Hypothalamus (tissue), 51 donors: ENCODE results near the gene NR2F2.

Experiments
- DNase-seq, 51 donors: peaks; one replicate each; lab custom pipeline; 2025; lab: John Stamatoyannopoulos, UW

Gene NR2F2

GRCh38 chr15:96351761-96352603 lies 21.5 kb downstream of the NR2F2 start:
- DNase-seq = peak in 2 of 51 donors; percentile 23 to 32

DNA sequence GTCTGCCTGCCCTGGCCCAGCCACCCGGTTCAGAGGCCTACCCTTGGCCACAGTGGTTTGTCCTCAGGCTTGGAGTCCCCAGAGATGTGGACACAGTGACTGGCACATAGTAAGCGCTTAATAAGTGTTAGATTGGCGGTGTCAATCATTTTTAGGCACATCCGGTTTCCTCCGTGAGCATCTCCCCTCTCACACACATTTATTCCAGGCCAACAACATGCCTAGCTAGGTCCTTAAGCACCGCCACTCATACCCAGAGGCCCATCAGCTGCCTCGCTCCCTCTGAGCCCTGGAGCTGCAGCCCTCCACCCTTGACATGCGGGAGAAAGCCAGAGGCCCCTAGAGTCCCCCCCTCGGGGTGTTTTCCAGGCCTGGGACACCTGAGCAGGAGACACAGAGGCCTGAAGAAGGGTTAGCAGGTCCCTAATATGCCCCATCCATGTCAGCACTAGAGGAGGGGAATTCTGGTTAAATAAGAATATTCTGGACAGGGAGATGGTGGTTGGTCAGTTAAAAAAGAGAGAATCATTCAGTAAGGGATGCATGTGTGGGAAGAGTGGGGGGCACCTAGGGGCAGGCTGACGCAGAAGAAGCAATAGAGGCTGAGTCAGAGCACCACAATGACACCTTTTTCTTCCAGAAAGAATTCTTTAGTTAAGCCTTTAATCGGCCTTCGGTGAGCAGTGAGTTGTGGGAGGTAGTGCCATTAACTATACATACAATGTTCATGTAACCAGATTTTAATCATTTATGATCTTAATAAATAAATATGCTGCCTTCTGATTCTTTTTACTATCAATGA lies 22.3 kb downstream of the NR2F2 start:
- DNase-seq = no peak

GRCh38 chr15:96353416-96353929 lies 23.0 kb downstream of the NR2F2 start:
- DNase-seq = no peak

DNA sequence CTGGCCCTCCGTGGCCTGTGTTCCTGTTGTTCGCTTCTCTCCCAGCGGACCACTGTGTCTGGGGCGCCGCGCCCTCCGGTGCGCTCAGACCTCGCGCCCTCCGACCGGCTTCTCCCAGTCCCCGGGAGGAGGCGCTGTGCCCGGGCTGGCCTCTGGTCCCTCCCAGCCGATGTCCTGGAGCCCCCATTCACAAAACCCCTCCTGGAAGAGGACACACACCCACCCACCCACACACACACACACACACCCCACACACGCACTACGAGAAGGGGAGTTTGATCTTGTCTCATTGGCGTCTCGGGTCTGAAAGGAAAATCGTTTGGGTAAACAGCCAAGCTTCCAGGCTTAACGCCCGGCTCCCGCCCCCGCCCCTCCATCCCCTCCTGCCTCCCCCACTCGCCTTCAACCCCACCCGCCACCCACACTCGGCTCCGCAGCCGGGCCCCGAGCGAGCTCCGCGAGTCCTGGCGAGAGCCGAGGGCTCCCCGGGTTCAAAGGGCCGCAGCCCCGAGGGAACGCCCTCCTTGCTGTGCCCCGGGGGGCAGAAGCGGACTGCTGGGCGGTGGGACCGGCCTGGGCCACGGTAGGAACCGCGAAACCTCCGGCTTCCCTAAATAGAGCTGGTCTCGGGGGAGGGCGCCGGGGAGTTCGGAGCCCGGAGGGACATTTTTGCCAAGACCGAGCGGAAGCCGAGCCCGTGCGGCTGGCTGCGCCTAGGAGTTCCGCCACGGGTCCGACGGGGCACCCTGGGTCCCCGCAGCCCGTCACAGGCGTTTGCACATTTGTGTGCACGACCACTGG lies 23.6 kb downstream of the NR2F2 start:
- DNase-seq = peak in 3 of 51 donors; percentile 4 to 38 (median 15)

GRCh38 chr15:96354731-96355567 lies 24.4 kb downstream of the NR2F2 start:
- DNase-seq = no peak

DNA sequence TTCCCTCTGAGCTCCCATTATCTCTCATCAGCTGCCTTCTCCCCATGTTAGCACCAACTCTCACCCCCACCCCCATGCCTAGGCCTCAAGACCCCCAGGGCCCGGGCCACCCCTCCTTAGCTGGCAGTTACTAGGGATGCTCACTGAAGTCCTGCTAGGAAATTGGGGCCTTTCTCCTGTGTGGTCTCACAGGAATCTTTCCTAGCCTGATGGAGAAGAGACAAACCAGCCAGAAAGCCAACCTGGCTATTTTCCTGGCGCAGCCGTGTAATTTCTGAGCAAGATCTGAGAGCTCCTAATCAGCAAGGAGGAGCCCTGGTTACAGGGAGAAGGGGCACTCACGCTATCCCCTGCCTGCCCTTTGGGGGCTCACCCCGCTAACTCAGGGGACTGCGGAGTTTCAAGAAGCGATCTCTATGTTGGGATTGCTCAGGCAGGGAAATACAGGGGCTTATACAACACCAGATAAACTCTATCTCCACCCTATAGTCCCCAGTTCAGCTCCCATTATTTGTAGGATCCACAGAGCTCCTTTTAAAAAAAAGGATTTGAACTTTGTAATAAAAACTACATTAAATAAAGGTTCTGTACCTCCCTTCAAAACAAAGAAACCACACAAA lies 25.2 kb downstream of the NR2F2 start:
- DNase-seq = no peak

DNA sequence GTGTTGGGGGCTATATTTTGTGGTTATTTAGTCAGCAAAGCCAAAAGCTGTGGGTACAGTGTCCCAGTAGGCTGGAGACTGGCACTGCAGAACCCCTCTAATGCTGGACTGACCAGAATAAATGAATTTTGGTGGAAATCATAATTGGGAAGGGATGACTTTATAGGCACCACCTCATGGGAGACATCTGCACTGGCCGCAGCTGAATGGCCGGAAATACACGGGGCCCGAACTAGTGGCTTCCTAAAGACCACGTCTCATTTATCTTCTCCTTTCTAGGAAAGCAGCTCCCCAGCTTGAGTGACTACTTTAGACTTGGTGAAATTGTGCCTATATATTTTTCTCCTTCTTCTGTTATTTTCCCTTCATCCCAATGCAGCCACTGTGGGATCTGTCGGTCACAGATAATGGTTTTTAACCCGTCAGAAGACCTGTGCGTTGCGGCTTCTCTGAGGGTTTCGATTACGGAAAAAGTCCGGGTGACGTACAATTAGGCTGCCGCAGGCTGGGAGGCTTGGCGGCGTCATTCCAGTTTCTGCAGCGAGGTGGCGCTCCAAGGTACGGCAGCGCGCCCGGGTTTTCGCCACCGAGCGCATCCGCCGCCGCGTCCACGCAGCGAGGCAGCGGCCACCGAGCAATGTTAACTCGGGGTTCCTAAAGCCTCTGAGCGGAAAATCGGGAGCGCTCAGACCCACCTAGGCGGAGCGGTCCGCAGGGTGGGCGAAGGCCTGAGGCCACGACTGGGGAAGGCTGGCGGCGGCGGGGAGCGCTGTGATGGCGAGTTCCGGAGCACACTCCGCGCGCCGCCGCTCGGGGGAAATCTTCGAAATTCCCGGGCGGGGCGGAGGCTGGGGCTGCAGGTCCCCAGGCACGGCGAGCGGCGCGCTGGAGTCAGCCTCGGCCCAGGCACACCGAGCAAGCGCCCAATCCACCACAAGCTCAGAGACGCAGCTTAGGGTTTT lies 26.3 kb downstream of the NR2F2 start:
- peak in 43 of 51 donors; percentile 8 to 82 (median 58) for DNase-seq

GRCh38 chr15:96358001-96358801 lies 27.7 kb downstream of the NR2F2 start:
- no peak for DNase-seq

- no peak for DNase-seq
These were observed 28.5 kb downstream of the NR2F2 start for GRCh38 chr15:96358821-96359615.

DNA sequence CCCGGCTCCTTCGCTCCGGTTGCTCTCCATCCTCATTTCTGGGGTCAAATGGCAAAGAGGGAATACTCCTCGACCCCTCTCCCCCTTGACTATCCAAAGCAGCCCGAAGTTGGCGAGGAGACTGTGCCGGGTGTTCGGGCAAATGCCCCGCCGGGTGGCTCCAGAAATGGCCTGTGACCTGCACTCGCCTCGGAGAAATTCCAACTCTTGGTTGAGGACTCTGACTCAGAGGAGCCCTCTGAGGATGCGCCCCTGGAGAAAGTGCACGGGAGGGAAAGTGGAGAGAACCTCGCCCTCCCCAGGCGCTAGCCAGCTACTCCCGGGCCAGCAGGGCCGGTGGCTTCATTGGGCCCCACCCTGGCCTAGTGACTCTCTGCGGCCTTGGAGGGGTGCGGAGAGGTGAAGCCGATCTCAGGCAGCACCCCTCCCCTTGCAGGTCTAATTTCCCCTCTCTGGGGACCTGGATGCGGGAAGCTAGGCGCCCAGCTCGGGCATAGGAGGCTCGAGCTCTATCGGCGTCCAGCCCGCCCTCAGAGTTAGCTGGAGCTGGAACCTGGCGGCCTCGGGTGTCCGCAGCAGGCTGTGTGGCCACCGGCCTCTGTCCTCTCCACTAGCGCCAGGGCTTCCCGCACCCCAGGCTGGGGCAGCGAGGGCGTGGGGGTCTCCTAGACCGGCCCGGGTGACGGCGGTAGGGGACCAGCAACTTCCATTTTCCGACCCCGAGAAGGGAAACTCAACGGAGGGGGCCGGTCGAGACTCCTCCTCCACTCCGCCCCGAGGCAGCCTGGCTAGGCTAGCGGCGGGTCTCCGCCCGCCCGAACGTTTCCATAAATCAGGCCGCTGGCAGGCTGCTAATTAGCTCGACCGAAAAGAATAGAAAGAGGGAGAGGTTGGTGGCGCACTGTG lies 29.4 kb downstream of the NR2F2 start:
- DNase-seq = peak in 2 of 51 donors; percentile 12 to 20

DNA sequence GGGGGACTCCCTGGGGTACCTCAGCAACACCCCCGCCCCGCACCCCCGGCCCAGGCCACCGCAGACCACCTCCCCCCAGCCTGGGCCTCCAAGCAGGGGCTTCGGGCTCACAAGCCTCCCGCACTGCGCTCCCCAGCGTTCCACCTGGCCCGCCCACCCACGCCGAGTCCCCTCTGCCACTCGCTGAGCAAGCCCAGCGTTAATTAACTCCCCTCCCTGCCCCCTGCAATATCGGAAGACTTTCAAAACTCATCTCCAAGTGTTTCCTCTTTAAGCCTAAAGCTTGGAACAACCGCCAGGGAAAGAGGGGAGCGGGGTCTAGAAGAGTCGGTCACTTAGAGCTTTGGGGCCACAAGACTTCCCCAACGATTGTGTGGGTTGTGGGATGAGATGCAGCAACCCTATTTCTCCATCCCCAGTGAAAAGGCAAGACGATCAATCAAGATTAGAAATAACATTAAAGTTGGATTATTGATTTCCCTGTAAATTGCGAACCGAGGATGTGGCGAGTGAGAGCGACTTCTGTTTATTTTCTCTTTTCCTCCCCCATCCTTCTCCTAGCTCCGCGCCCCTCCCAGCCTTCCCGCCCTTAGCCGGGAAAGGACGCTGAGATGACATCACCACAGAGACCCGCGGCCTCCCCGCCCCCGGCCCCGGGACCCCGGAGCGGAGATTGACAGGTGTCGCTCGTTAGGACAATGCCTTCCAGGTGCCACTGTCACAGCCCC lies 30.2 kb downstream of the NR2F2 start:
- DNase-seq = no peak

DNA sequence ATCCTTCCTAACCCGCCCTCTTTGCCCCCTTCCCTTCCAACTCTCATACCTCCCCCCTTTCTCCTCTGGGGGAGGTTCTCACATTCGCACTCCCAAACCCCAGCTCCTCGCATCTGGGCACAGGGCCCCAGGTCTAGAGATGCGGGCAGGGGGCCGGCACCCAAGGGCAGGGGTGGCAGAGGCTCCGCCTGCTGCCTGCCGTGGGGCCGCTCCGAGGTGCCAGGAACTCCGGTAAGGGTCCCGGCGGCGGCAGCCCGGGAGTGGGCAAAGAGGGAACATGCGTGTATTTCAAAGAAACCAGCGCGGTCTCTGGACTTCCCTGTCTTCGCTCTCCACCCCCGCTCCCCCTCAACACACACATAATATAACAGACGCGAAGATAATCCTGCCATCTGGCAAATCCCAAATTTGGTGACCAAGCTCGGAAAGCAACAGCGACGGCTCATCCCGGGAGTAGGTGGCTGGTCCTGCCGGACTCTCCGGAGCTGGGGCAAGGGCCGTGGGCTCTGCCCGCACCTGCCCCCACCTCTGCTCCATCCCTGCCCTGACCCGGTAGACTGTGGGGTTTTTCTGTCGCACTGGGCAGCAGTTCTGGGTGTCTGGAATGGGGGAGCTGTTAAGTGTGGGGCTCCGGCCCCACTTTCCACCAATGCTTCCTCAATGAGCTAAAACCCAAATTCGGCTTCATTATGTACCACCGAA lies 31.0 kb downstream of the NR2F2 start:
- DNase-seq = peak in 1 of 51 donors; percentile 23

DNA sequence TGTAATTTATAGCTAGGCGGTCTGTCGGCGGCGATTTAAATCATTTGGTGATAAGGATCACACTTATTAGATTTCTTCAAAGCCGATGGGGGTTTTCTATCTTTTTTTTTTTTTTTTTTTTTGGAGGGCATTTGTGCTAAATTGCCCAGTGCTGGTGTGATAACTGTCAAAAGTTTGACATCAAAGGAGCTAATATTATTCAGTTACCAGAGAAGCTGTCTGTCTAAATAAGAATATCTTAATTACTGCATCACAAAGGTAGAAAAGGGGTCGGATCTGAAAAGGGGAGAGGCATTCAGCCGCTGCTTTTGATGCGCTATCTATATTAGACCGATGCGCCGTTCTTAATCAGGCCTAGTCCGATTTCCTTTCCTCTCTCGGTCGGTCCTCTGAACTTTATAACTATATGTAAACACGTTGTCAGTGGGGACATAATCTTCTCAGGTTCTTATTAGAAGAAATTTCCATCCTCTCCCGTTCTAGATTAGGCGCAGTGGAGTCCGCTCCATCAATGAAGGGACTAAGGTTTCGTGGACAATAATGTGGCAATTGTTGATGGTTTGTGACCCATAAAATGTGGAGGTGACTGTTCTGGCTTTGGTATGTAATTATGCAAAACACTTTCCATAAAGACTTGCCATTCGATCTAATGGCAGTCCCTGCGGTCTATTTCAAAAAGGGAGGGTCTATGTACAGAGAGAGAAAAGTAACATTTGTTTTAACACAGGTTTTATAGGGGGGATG lies 31.7 kb downstream of the NR2F2 start:
- DNase-seq = no peak
